HEK293T (cell line): ENCODE results near the gene HEXIM1.

ENCODE experiments used
- BHLHE40 ChIP-seq: fragments of 450-650 bp; IDR thresholded peaks from 2 replicates; pipeline ENCODE4 v1.6.1; 2016; ENCODE audit warnings: mild to moderate bottlenecking, moderate library complexity, borderline replicate concordance
- CTBP1 ChIP-seq: fragments of 450-650 bp; IDR thresholded peaks from 2 replicates; pipeline ENCODE4 v1.6.1; 2016; ENCODE audit warnings: borderline replicate concordance
- FOXK2 ChIP-seq: fragments of 450-650 bp; IDR thresholded peaks from 2 replicates; pipeline ENCODE4 v1.6.1; 2016; ENCODE audit warnings: mild to moderate bottlenecking
- LEF1 ChIP-seq: fragments of 450-650 bp; IDR thresholded peaks from 2 replicates; pipeline ENCODE4 v1.6.1; 2017; ENCODE audit warnings: mild to moderate bottlenecking, borderline replicate concordance
- NFRKB ChIP-seq: fragments of 450-650 bp; IDR thresholded peaks from 2 replicates; pipeline ENCODE4 v1.6.1; 2016; ENCODE audit warnings: mild to moderate bottlenecking, moderate library complexity
- SUZ12 ChIP-seq: fragments of 450-650 bp; IDR thresholded peaks from 2 replicates; pipeline ENCODE4 v1.6.1; 2016; ENCODE audit warnings: mild to moderate bottlenecking

DNA sequence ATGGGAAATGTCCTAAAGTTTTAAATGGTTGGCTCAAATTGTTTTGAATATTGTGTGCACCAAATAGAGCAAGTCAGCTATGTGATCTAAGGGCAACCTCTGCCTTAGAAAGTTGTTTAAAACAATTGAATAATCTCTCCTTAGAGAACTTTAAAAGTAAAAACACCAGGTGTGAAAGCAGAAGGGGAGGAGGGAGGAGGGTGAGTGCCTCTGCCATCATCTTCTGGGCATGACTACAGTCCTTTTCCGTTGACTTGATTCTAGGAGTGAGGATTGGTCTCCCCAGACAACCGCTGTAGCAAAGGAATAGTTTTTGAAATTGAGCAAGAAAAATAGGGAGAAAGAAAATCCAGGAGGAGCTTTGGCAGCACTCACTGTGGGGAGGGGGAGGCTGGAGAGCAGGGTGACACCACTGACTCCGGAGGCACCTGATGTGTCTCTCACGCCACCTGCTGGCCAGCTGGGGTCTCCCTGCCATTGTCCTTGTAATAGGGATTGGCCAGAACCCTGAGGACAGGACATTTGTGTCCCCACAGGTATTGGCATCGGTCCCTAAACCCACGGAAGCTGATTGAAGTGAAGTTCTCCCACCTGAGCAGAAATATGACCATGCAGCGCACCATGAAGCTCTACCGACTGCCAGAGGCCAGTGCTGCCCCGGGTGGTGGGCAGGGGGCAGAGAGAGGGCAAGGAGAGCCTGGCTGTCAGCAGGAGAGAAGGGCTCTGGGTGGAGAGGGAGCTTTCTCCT is 49.2 kb upstream of the HEXIM1 start:
- TF ChIP-seq SUZ12 (no peak), CTBP1 (no peak), BHLHE40 (no peak), LEF1 (no peak), NFRKB (no peak), FOXK2 (no peak)
